GM10248 (cell line): ENCODE results near the gene SPATA9.

ENCODE experiments used
- CTCF ChIA-PET: fragments of 300-600 bp; sonication (Branson Sonifier 250); formaldehyde crosslinking; extraction: SDS; loops from one replicate; lab custom pipeline; 2021; ENCODE audit warnings: antibody characterized with exemption; lab: Yijun Ruan, JAX
- POLR2A ChIA-PET: fragments of 350-650 bp; sonication (Branson Sonifier 250); formaldehyde crosslinking; extraction: SDS; loops from one replicate; lab custom pipeline; 2020; ENCODE audit warnings: antibody characterized with exemption; lab: Yijun Ruan, JAX
- DNase-seq: peaks from one replicate; pipeline ENCODE4 v3.0.0; 2012; ENCODE audit errors: extremely low spot score
- CTCF ChIP-seq: IDR thresholded peaks from 2 replicates; pipeline ENCODE4 v1.5.1; 2012; ENCODE audit warnings: mild to moderate bottlenecking, low read depth; ENCODE audit errors: extremely low read depth, missing control alignments, control extremely low read depth

Gene SPATA9

GRCh38 chr5:95620870-95621838, 61.6 kb downstream of the SPATA9 start:
- DNase-seq: peak; percentile 64
- TF ChIP-seq CTCF: no peak
- ChIA-PET POLR2A (no interaction called here), CTCF (interaction anchor here (1.4 to 5.2 kb wide), 2 partner anchors 14 to 22 kb away, joined by 3 to 42 read pairs; no protein-coding TSS in a partner anchor)

DNA sequence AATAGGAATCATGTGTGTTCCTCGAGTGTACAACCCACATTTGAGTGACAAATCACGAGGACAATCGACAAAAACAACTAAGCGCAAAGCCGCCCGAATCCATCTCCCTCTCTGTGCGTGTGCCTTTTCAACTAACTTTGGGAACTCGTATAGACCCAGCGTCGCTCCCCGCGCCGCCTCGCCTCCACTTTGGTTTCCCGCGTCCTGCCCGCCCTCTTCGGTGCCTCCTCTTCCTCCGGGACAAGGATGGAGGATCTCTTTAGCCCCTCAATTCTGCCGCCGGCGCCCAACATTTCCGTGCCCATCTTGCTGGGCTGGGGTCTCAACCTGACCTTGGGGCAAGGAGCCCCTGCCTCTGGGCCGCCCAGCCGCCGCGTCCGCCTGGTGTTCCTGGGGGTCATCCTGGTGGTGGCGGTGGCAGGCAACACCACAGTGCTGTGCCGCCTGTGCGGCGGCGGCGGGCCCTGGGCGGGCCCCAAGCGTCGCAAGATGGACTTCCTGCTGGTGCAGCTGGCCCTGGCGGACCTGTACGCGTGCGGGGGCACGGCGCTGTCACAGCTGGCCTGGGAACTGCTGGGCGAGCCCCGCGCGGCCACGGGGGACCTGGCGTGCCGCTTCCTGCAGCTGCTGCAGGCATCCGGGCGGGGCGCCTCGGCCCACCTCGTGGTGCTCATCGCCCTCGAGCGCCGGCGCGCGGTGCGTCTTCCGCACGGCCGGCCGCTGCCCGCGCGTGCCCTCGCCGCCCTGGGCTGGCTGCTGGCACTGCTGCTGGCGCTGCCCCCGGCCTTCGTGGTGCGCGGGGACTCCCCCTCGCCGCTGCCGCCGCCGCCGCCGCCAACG, 62.5 kb downstream of the SPATA9 start, which contains the start of gene GPR150:
Gene GPR150 (plus strand): TSS at position 58 of the 840 bp plus-strand sequence. CDS start 189 bp downstream, at position 247.
- TF ChIP-seq CTCF: no peak
- peak; percentile 76 for DNase-seq
- ChIA-PET POLR2A (no interaction called here), CTCF (interaction anchor here (5.2 kb wide), 1 partner anchor 23 kb away, joined by 42 read pairs; no protein-coding TSS in a partner anchor)

- no peak for DNase-seq
- POLR2A ChIA-PET: no interaction called here
- TF ChIP-seq CTCF: no peak
- CTCF ChIA-PET: interaction anchor here (2.0 kb wide), 1 partner anchor 9 kb away, joined by 7 read pairs; no protein-coding TSS in a partner anchor
Measured at GRCh38 chr5:95619514-95620029, 63.2 kb downstream of the SPATA9 start.

DNA sequence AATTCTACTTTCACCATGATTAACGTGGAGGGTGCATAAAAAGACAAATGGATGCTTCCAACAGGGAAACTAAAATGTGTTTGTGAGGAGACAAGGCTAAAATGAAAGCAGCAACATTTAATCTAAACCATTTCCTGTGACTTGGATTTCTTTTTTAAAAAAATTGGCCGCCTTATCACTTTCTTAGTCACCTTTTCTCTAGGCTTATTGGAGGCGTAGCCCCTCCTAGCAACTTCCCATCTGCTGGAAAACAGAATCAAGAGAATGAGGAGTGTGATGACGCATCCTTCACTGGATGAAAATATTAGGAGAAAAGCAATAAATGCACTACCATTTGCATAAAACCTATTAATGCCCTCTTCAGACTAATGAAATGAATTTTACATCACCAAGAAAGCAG, 63.7 kb downstream of the SPATA9 start:
- ChIA-PET CTCF (interaction anchor here (2.0 kb wide), 1 partner anchor 9 kb away, joined by 7 read pairs; no protein-coding TSS in a partner anchor), POLR2A (no interaction called here)
- no peak for DNase-seq
- TF ChIP-seq CTCF: no peak

DNA sequence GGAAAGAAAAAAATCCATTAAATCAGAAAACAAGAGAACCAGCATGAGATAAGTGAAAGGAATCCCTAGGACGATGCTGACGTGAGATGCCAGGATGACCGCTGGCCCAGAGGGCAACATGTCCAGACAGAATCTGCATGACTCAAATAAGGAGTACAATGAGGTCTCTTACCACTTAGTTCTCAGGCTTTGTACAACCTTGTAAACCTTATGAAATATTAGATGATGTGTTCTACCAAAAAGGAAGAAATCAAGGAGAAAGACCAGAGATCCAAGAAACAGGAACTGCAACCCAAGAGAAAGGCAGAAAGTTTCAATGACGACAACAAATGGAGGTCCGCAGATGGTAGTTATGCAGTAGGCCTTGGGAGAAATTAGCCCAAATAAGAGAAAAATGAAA, 65.7 kb downstream of the SPATA9 start:
- ChIA-PET CTCF (no interaction called here), POLR2A (no interaction called here)
- peak; percentile 13 for DNase-seq
- TF ChIP-seq CTCF: no peak

DNA sequence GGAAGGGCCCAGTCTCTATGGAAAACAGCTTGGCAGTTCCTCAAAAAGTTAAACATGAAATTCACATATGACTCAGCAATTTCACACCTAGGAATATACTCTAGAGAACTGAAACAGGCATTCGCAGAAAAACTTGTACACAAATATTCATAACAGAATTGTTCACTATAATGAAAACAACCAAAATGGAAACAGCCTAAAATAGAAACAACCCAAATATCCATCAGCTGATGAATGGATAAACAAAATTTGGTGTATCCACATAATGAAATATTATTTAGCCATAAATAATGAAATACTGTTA, 67.7 kb downstream of the SPATA9 start:
- CTCF ChIA-PET: interaction anchor here (1.1 kb wide), 1 partner anchor 27 kb away, joined by 4 read pairs; no protein-coding TSS in a partner anchor
- POLR2A ChIA-PET: no interaction called here
- TF ChIP-seq CTCF: no peak
- no peak for DNase-seq
